Measurements from ENCODE around the gene LRBA.

DNA sequence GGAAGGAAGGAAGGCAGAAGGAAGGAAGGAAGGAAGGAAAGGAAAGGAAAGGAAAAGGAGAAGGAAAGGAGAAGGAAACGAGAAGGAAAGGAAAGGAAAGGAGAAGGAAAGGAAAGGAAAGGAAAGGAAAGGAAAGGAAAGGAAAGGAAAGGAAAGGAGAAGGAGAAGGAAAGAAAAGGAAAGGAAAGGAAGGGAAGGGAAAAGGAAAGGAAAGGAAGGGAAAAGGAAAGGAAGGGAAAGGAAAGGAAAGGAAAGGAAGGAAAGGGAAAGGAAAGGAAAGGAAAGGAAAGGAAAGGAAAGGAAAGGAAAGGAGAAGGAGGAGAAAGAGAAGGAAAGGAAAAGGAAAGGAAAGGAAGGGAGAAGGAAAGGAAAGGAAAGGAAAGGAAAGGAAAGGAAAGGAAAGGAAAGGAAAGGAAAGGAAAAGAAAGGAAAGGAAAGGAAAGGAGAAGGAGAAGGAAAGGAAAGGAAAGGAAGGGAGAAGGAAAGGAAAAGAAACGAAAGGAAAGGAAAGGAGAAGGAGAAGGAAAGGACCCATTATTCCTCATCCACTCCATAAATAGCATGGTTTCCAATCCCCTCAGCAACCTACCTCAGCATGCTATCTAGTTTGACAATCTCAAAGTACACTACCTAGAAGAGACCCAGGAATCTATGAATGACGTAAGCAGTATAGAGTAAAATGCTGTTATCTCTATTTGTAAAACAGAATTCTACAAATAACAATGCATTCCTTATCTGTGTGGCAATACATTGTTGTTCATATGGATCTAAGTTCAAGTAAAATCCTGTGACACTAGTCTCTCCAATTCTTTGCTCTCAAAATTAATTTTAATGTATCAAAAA, 209.7 kb downstream of the LRBA start:
- TF ChIP-seq, protein P1, sequence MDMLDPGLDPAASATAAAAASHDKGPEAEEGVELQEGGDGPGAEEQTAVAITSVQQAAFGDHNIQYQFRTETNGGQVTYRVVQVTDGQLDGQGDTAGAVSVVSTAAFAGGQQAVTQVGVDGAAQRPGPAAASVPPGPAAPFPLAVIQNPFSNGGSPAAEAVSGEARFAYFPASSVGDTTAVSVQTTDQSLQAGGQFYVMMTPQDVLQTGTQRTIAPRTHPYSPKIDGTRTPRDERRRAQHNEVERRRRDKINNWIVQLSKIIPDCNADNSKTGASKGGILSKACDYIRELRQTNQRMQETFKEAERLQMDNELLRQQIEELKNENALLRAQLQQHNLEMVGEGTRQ (IDR thresholded peaks at IDR 0.05; ENCODE audit: borderline replicate concordance, low read depth, low read length): no peak
- no peak for TF ChIP-seq POLR2AphosphoS5 (IDR thresholded peaks at IDR 0.05; ENCODE audit: low read depth, low read length)
- no peak for TF ChIP-seq RAD21 (IDR thresholded peaks at IDR 0.05; ENCODE audit: low read length)
- TF ChIP-seq, protein P2, sequence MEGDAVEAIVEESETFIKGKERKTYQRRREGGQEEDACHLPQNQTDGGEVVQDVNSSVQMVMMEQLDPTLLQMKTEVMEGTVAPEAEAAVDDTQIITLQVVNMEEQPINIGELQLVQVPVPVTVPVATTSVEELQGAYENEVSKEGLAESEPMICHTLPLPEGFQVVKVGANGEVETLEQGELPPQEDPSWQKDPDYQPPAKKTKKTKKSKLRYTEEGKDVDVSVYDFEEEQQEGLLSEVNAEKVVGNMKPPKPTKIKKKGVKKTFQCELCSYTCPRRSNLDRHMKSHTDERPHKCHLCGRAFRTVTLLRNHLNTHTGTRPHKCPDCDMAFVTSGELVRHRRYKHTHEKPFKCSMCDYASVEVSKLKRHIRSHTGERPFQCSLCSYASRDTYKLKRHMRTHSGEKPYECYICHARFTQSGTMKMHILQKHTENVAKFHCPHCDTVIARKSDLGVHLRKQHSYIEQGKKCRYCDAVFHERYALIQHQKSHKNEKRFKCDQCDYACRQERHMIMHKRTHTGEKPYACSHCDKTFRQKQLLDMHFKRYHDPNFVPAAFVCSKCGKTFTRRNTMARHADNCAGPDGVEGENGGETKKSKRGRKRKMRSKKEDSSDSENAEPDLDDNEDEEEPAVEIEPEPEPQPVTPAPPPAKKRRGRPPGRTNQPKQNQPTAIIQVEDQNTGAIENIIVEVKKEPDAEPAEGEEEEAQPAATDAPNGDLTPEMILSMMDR (IDR thresholded peaks at IDR 0.05): no peak
- TF ChIP-seq EP300 (IDR thresholded peaks at IDR 0.05; ENCODE audit: borderline replicate concordance in 1 of 2, low read depth in 1 of 2, low read length in 1 of 2): no peak

Data from SK-N-SH (cell line).